NCI-H1092 (cell line): Measurements from ENCODE around the gene SENP8.

Experiments used
- DNase-seq: peaks from one replicate; lab custom pipeline; 2025; lab: John Stamatoyannopoulos, UW

The SENP8 gene

GRCh38 chr15:72113347-72114031, 4.7 kb upstream of the SENP8 start:
- no peak for DNase-seq

GRCh38 chr15:72116731-72117485, 1.3 kb upstream of the SENP8 start:
- no peak for DNase-seq

- DNase-seq: no peak
Observed at GRCh38 chr15:72117486-72118016, 652 bp upstream of the SENP8 start.

GRCh38 chr15:72124218-72124617, 6.0 kb downstream of the SENP8 start:
- no peak for DNase-seq

- no peak for DNase-seq
Observed at GRCh38 chr15:72127724-72128322, 9.6 kb downstream of the SENP8 start.

- no peak for DNase-seq
Observed at GRCh38 chr15:72128359-72128758, 10.2 kb downstream of the SENP8 start.

GRCh38 chr15:72130272-72130671, 12.1 kb downstream of the SENP8 start:
- no peak for DNase-seq

- no peak for DNase-seq
Observed at GRCh38 chr15:72131922-72132321, 13.7 kb downstream of the SENP8 start.

GRCh38 chr15:72133211-72133610, 15.0 kb downstream of the SENP8 start:
- DNase-seq: no peak

GRCh38 chr15:72135719-72136118, 17.5 kb downstream of the SENP8 start:
- peak; percentile 20 for DNase-seq

- peak; percentile 75 for DNase-seq
Observed at GRCh38 chr15:72136170-72137051, 18.2 kb downstream of the SENP8 start.

- no peak for DNase-seq
Observed at GRCh38 chr15:72139667-72140066, 21.5 kb downstream of the SENP8 start.

- DNase-seq: no peak
Observed at GRCh38 chr15:72140088-72140487, 21.9 kb downstream of the SENP8 start.

GRCh38 chr15:72141171-72142084, 23.2 kb downstream of the SENP8 start:
- DNase-seq: no peak

GRCh38 chr15:72146221-72146620, 28.0 kb downstream of the SENP8 start:
- DNase-seq: no peak

GRCh38 chr15:72146934-72147333, 28.7 kb downstream of the SENP8 start:
- DNase-seq: no peak

GRCh38 chr15:72147418-72147817, 29.2 kb downstream of the SENP8 start:
- no peak for DNase-seq

- peak; percentile 2 for DNase-seq
Observed at GRCh38 chr15:72153269-72154000, 35.2 kb downstream of the SENP8 start.

- no peak for DNase-seq
Observed at GRCh38 chr15:72154316-72154715, 36.1 kb downstream of the SENP8 start.

- DNase-seq: peak; percentile 17
Observed at GRCh38 chr15:72155003-72155621, 36.9 kb downstream of the SENP8 start.
